HEK293T (cell line): ENCODE data around the gene KRTAP10-11.
"Not testable (repeated sequence)": the region's sequence is repeated elsewhere in the genome, so short reads cannot be mapped to it uniquely, and the experiment has no call there.

Source experiments
- CTCF ChIA-PET: fragments of 350-600 bp; formaldehyde crosslinking; extraction: SDS; loops from one replicate; lab custom pipeline; 2021; ENCODE audit warnings: antibody characterized with exemption, inconsistent platforms; lab: Yijun Ruan, JAX
- POLR2A ChIA-PET: fragments of 350-600 bp; formaldehyde crosslinking; extraction: SDS; loops from one replicate; lab custom pipeline; 2020; ENCODE audit warnings: antibody characterized with exemption, inconsistent platforms; lab: Yijun Ruan, JAX
- DNase-seq: peaks from one replicate; pipeline ENCODE4 v3.0.0; 2012; ENCODE audit warnings: mixed read lengths; ENCODE audit errors: extremely low spot score
- ARNT ChIP-seq: fragments of 450-650 bp; IDR thresholded peaks from 2 replicates; pipeline ENCODE4 v1.6.1; 2017; ENCODE audit warnings: mild to moderate bottlenecking
- BHLHE40 ChIP-seq: fragments of 450-650 bp; IDR thresholded peaks from 2 replicates; pipeline ENCODE4 v1.6.1; 2016; ENCODE audit warnings: mild to moderate bottlenecking, moderate library complexity, borderline replicate concordance
- CTBP1 ChIP-seq: fragments of 450-650 bp; IDR thresholded peaks from 2 replicates; pipeline ENCODE4 v1.6.1; 2016; ENCODE audit warnings: borderline replicate concordance
- ELF4 ChIP-seq: fragments of 450-650 bp; IDR thresholded peaks from 2 replicates; pipeline ENCODE4 v1.6.1; 2017; ENCODE audit warnings: antibody characterized with exemption
- FOXA1 ChIP-seq: fragments of 450-650 bp; IDR thresholded peaks from 2 replicates; pipeline ENCODE4 v1.6.1; 2016; ENCODE audit warnings: mild to moderate bottlenecking
- FOXK2 ChIP-seq: fragments of 450-650 bp; IDR thresholded peaks from 2 replicates; pipeline ENCODE4 v1.6.1; 2016; ENCODE audit warnings: mild to moderate bottlenecking
- FOXM1 ChIP-seq: fragments of 450-650 bp; IDR thresholded peaks from 2 replicates; pipeline ENCODE4 v1.6.1; 2017; ENCODE audit warnings: mild to moderate bottlenecking, borderline replicate concordance
- HDGF ChIP-seq: fragments of 450-650 bp; IDR thresholded peaks from 2 replicates; pipeline ENCODE4 v1.6.1; 2017; ENCODE audit warnings: antibody characterized with exemption, borderline replicate concordance
- L3MBTL2 ChIP-seq: fragments of 450-650 bp; conservative IDR thresholded peaks from 2 replicates; pipeline ENCODE4 v1.6.1; 2016; ENCODE audit warnings: mild to moderate bottlenecking
- LEF1 ChIP-seq: fragments of 450-650 bp; IDR thresholded peaks from 2 replicates; pipeline ENCODE4 v1.6.1; 2017; ENCODE audit warnings: mild to moderate bottlenecking, borderline replicate concordance
- NFRKB ChIP-seq: fragments of 450-650 bp; IDR thresholded peaks from 2 replicates; pipeline ENCODE4 v1.6.1; 2016; ENCODE audit warnings: mild to moderate bottlenecking, moderate library complexity
- PKNOX1 ChIP-seq: fragments of 450-650 bp; IDR thresholded peaks from 2 replicates; pipeline ENCODE4 v1.6.1; 2016
- SP1 ChIP-seq: fragments of 450-650 bp; IDR thresholded peaks from 2 replicates; pipeline ENCODE4 v1.6.1; 2017
- SUZ12 ChIP-seq: fragments of 450-650 bp; IDR thresholded peaks from 2 replicates; pipeline ENCODE4 v1.6.1; 2016; ENCODE audit warnings: mild to moderate bottlenecking
- TARDBP ChIP-seq: fragments of 450-650 bp; IDR thresholded peaks from 2 replicates; pipeline ENCODE4 v1.6.1; 2016
- ZNF384 ChIP-seq: fragments of 450-650 bp; IDR thresholded peaks from 2 replicates; pipeline ENCODE4 v1.6.1; 2016

The KRTAP10-11 gene

GRCh38 chr21:44656868-44657267 lies 10.7 kb downstream of the KRTAP10-11 start:
- no peak for TF ChIP-seq CTBP1
- TF ChIP-seq L3MBTL2: no peak
- no peak for TF ChIP-seq ZNF384
- TF ChIP-seq FOXK2: no peak
- no peak for TF ChIP-seq ARNT
- no peak for TF ChIP-seq ELF4
- TF ChIP-seq FOXA1: no peak
- TF ChIP-seq TARDBP: no peak
- no peak for TF ChIP-seq BHLHE40
- no peak for TF ChIP-seq HDGF
- no peak for TF ChIP-seq NFRKB
- no peak for TF ChIP-seq SUZ12
- no peak for TF ChIP-seq LEF1
- no peak for TF ChIP-seq PKNOX1
- no peak for TF ChIP-seq FOXM1
- TF ChIP-seq SP1: no peak
- DNase-seq: no peak
- ChIA-PET POLR2A (no interaction called here), CTCF (no interaction called here)

- ChIA-PET POLR2A (no interaction called here), CTCF (interaction anchor here (0.7 kb wide), 1 partner anchor 152 kb away, joined by 3 read pairs; no protein-coding TSS in a partner anchor)
- no peak for TF ChIP-seq FOXA1
- no peak for TF ChIP-seq ELF4
- DNase-seq: no peak
Measured at GRCh38 chr21:44657635-44658540, 11.7 kb downstream of the KRTAP10-11 start, which contains the start of gene KRTAP12-3. Gene KRTAP12-3, plus strand, starts transcription at chr21:44657932. Its CDS starts 48 bp downstream, at chr21:44657980.

- no peak for DNase-seq
- POLR2A ChIA-PET: no interaction called here
- CTCF ChIA-PET: interaction anchor here (0.7 kb wide), 1 partner anchor 153 kb away, joined by 3 read pairs; no protein-coding TSS in a partner anchor
- TF ChIP-seq FOXA1: no peak
- no peak for TF ChIP-seq ZNF384
- TF ChIP-seq HDGF: no peak
Measured at GRCh38 chr21:44658541-44658910, 12.3 kb downstream of the KRTAP10-11 start.

GRCh38 chr21:44658913-44659595 lies 12.8 kb downstream of the KRTAP10-11 start:
- DNase-seq: no peak
- POLR2A ChIA-PET: no interaction called here
- TF ChIP-seq ZNF384 (no peak), FOXK2 (no peak), CTBP1 (no peak), PKNOX1 (no peak), TARDBP (no peak), HDGF (no peak), ARNT (no peak)
- CTCF ChIA-PET: no interaction called here

GRCh38 chr21:44661567-44661966 lies 15.4 kb downstream of the KRTAP10-11 start:
- CTCF ChIA-PET, DNase-seq, POLR2A ChIA-PET: not testable (repeated sequence)

- ChIA-PET POLR2A (no interaction called here), CTCF (no interaction called here)
- no peak for DNase-seq
- TF ChIP-seq L3MBTL2 (no peak), SUZ12 (no peak), FOXK2 (no peak), HDGF (no peak), LEF1 (no peak), NFRKB (no peak), ELF4 (no peak), PKNOX1 (no peak), FOXM1 (no peak), FOXA1 (no peak), SP1 (no peak), CTBP1 (no peak), BHLHE40 (no peak)
Measured at GRCh38 chr21:44664691-44665090, 18.5 kb downstream of the KRTAP10-11 start.
